Activated CD4-positive, alpha-beta T cell treated with anti-CD3 and anti-CD28 coated beads for 36 hours (primary cell): ENCODE data around the gene CNGB1. TPM values are rescaled to one million over a fixed set of nuclear protein-coding genes. Genes with fewer than 3 reads are reported as not detected.
"Not testable (repeated sequence)": the region's sequence is repeated elsewhere in the genome, so short reads cannot be mapped to it uniquely, and the experiment has no call there.

Source experiments
- ATAC-seq: fragments of 200-7000 bp; cut with Tn5 transposase; one replicate; pipeline ENCODE4 v1.10.0; 2021; ENCODE audit warnings: mild to moderate bottlenecking, moderate library complexity
- CTCF ChIA-PET: fragments of 350-600 bp; sonication (Branson Sonifier 250); formaldehyde crosslinking; loops from one replicate; lab custom pipeline; 2021; ENCODE audit warnings: antibody characterized with exemption; lab: Charles Lee
- POLR2A ChIA-PET: fragments of 350-600 bp; sonication (Branson Sonifier 250); formaldehyde crosslinking; loops from one replicate; lab custom pipeline; 2021; ENCODE audit warnings: antibody characterized with exemption, inconsistent platforms; lab: Charles Lee
- DNase-seq: peaks from one replicate; pipeline ENCODE4 v3.0.0-alpha.2; 2020
- H3K27ac Mint-ChIP-seq: one replicate; pipeline ENCODE4 v1.8.0; 2021; ENCODE audit warnings: mixed read lengths
- H3K27me3 Mint-ChIP-seq: one replicate; pipeline ENCODE4 v1.8.0; 2021; ENCODE audit warnings: mixed read lengths
- H3K36me3 Mint-ChIP-seq: one replicate; pipeline ENCODE4 v1.8.0; 2021; ENCODE audit warnings: low read depth, mixed read lengths
- H3K4me1 Mint-ChIP-seq: one replicate; pipeline ENCODE4 v1.8.0; 2021; ENCODE audit warnings: mixed read lengths
- H3K4me3 Mint-ChIP-seq: one replicate; pipeline ENCODE4 v1.8.0; 2021; ENCODE audit warnings: mild to moderate bottlenecking, moderate library complexity, mixed read lengths
- H3K9me3 Mint-ChIP-seq: one replicate; pipeline ENCODE4 v1.8.0; 2021; ENCODE audit warnings: low read depth, mixed read lengths
- intact Hi-C, 2 experiments: fragments of 100-400 bp; cut with DNase I in 1 of 2; cut with micrococcal nuclease in 1 of 2; formaldehyde crosslinking; loops; one replicate each; pipeline versions ENCODE4 v1.14.2 to v1.15.1; 2022 to 2024; cut with DNase I, micrococcal nuclease
- total RNA-seq, 2 experiments: library from RNA; stranded (reverse); gene quantifications; one replicate each; pipeline ENCODE4 v1.2.3, GENCODE V29; 2021

CNGB1 gene
- total RNA-seq, 2 experiments from 2014 or later, result not detected

DNA sequence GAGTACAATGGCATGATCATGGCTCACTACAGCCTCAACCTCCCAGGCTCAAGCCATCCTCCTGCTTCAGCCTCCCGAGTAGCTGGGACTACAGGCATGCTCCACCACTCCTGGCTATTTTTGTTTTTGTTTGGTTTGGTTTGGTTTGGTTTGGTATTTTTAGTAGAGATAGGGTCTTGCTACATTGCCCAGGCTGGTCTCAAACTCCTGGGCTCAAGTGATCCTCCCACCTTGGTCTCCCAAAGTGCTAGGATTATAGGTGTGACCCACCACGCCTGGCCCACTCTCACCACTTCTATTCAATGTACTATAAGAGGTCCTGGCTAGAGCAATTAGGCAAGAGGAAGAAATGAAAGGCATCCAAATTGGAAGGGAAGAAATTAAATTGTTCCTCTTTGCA is 29.0 kb downstream of the CNGB1 start:
- CTCF ChIA-PET, DNase-seq: not testable (repeated sequence)

DNA sequence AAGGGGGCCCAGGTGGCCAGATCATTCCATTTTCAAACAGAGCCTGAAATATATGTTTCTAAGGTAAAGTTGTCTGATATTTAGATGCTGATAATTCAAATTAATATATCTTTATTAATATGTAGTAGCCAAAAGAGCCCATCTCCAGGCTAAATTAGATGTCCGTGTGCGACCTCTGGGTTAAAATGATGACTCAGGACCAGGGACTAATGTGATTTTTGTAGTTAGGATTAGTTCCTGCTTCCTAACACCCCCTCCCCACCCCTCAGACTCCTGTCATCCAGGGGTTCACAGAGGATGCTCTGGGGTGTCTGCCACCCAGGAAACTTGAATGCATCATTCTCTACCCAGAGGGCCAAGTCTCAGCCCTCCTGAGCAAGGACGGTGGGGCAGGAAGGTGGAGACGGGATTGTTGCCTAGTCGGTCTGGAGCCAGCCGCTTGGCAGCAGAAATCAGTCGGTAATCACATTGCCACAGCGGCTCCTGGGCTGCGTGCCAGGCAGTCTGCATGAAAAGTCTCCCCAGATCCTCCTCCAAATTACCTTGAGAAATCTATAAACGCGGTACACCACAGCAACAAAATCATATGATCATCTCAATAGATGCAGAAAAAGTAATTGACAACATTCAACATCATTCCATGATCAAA is 29.8 kb downstream of the CNGB1 start:
- Mint-ChIP-seq H3K9me3 (no peaks in the 10 kb centered on the region), H3K27ac (no peak overlapping the region), H3K4me3 (no peak overlapping the region), H3K27me3 (no peaks in the 10 kb centered on the region), H3K36me3 (no peaks in the 10 kb centered on the region), H3K4me1 (no peaks in the 10 kb centered on the region)
- intact Hi-C loops, result no loop called here
- no peak for ATAC-seq
- CTCF ChIA-PET, result interaction anchor here (0.7 kb wide), 1 partner anchor 14 kb away, joined by 3 read pairs; no protein-coding TSS in a partner anchor
- DNase-seq, result no peak
- POLR2A ChIA-PET, result no interaction called here

More for the DNA sequence above, 29.0 kb downstream of the CNGB1 start:
- H3K36me3 Mint-ChIP-seq, H3K9me3 Mint-ChIP-seq, H3K27ac Mint-ChIP-seq, intact Hi-C loops, H3K4me3 Mint-ChIP-seq, POLR2A ChIA-PET, H3K4me1 Mint-ChIP-seq, ATAC-seq, H3K27me3 Mint-ChIP-seq: not testable (repeated sequence)

- H3K36me3 Mint-ChIP-seq, result no peaks in the 10 kb centered on the region
- H3K27me3 Mint-ChIP-seq, result no peaks in the 10 kb centered on the region
- no peak overlapping the region for H3K27ac Mint-ChIP-seq
- H3K4me3 Mint-ChIP-seq, result no peak overlapping the region
- intact Hi-C loops, result no loop called here
- CTCF ChIA-PET, result interaction anchor here (0.6 to 0.7 kb wide), 2 partner anchors 13 to 464 kb away, joined by 3 read pairs; no protein-coding TSS in a partner anchor
- POLR2A ChIA-PET, result no interaction called here
- no peaks in the 10 kb centered on the region for H3K9me3 Mint-ChIP-seq
- ATAC-seq, result no peak
- no peak for DNase-seq
- H3K4me1 Mint-ChIP-seq, result no peaks in the 10 kb centered on the region
Observed at GRCh38 chr16:57940382-57940966, 30.5 kb downstream of the CNGB1 start.

DNA sequence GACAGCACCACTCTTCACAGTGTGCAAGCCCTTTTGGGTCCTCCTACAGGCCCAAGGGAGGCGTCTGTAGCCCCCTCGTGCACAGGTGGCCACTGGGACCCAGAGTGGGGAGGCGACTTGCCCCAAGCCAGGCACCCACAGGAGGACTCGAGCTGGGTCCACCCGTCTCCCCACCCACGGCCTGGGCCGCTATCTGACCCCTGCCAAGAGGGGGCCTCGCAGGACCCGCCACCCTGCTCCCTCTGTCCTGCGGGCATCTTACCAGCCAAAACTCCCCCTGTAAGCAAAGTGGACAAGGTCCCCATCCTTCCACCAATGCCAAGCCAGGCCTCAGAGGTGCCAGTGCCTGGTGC is 31.1 kb downstream of the CNGB1 start:
- DNase-seq, result no peak
- ATAC-seq, result no peak
- intact Hi-C loops, result no loop called here
- ChIA-PET POLR2A (no interaction called here), CTCF (no interaction called here)
- Mint-ChIP-seq H3K27me3 (no peaks in the 10 kb centered on the region), H3K4me3 (no peak overlapping the region), H3K27ac (no peak overlapping the region), H3K4me1 (no peaks in the 10 kb centered on the region), H3K36me3 (no peaks in the 10 kb centered on the region), H3K9me3 (no peaks in the 10 kb centered on the region)

DNA sequence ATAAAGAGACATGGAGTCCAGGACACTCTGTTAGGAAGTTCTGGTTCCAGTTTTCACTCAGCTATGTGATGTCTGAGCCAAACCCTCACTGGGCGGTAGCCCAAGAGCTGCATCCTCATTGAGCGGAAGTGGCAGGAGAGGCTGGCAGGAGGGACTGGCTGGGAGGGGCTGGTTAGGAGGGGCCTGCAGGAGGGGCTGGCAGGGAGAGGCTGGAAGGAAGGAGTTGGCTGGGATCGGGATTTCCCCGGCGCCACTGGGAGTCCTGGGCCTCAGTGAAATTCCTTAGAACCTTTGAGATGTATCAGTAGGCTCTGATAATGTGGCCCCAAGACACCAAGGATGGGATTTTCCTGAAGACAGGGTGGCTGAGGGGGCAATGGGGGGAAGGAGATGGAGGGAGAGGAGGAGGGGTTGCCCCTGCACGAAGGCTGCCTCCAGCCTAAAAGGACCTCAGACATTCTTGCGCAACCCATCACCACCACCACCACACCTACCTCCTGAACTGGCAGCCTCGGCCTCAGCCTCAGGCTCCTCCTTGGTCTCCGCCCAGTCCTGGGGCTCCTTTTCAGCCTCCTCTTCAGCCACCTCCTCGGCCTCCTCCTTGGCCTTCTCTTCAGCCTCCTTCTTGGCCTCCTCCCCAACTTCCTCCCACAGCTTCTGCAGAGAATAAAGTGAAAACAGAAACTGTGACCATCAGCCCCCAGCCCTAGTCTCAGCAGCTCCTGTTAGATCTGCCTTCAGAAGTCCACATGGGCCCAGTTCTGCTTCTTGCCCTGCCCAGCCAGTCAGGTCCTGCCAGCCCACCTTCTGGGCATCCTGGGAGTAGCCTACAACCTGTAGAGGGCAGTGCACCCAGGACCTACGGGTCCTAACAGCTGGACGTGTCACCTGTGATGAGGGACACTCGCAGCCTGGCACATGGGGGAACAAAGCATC is 31.7 kb downstream of the CNGB1 start:
- ChIA-PET CTCF (interaction anchor here (0.6 kb wide), 1 partner anchor 30 kb away, joined by 3 read pairs; no protein-coding TSS in a partner anchor), POLR2A (no interaction called here)
- DNase-seq, result no peak
- H3K4me3 Mint-ChIP-seq, result no peak overlapping the region
- H3K9me3 Mint-ChIP-seq, result no peaks in the 10 kb centered on the region
- H3K4me1 Mint-ChIP-seq, result no peaks in the 10 kb centered on the region
- H3K36me3 Mint-ChIP-seq, result no peaks in the 10 kb centered on the region
- intact Hi-C loops, result no loop called here
- ATAC-seq, result no peak
- no peaks in the 10 kb centered on the region for H3K27me3 Mint-ChIP-seq
- no peak overlapping the region for H3K27ac Mint-ChIP-seq

DNA sequence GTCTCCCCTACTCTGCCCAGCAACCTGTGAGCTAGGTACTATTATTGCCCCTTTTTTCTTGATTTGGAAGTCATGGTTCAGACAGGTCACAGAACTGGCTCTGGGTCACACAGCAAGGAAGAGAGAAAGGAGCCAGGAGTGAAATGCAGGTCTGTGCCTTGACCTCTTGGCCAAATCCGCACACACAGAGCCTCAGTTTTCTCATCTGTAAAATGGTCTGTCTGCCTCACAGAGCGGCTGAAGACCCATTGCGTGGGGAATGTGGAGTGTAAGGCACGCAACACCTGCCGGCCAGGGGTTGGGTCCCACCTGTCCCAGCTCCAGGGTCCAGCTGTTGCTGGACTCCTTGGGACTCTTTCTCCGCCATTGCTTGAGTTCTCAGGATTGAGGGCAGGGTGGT is 32.4 kb downstream of the CNGB1 start:
- no peak overlapping the region for H3K27ac Mint-ChIP-seq
- intact Hi-C loops, result no loop called here
- H3K9me3 Mint-ChIP-seq, result no peaks in the 10 kb centered on the region
- ChIA-PET POLR2A (no interaction called here), CTCF (interaction anchor here (0.6 kb wide), 1 partner anchor 31 kb away, joined by 3 read pairs; no protein-coding TSS in a partner anchor)
- H3K36me3 Mint-ChIP-seq, result no peaks in the 10 kb centered on the region
- H3K4me3 Mint-ChIP-seq, result no peak overlapping the region
- no peak for ATAC-seq
- H3K4me1 Mint-ChIP-seq, result no peaks in the 10 kb centered on the region
- DNase-seq, result no peak
- H3K27me3 Mint-ChIP-seq, result no peaks in the 10 kb centered on the region

DNA sequence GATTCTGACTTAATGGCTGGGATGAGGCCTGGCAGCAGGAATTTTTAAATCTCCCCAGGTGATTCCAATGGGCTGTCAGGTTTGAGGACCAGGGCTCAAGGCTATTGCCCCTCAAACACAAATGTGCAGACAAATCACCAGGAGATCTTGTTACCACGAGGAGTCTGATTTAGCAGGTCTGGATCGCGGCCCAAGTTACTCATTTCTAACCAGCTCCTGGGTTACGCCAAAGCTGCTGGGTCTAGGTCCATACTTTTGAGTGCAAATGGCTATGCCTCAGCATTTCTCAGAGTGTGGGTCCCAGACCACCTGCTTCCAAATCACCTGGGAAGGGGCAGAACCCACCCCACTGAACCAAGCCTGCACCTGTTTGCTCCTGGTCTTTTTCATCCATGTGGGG is 33.1 kb downstream of the CNGB1 start:
- no peak overlapping the region for H3K27ac Mint-ChIP-seq
- ChIA-PET POLR2A (no interaction called here), CTCF (no interaction called here)
- intact Hi-C loops, result no loop called here
- H3K36me3 Mint-ChIP-seq, result no peaks in the 10 kb centered on the region
- H3K27me3 Mint-ChIP-seq, result no peaks in the 10 kb centered on the region
- ATAC-seq (no peak), DNase-seq (no peak)
- no peak overlapping the region for H3K4me3 Mint-ChIP-seq
- H3K4me1 Mint-ChIP-seq, result no peaks in the 10 kb centered on the region
- H3K9me3 Mint-ChIP-seq, result no peaks in the 10 kb centered on the region

GRCh38 chr16:57935904-57936303 is 35.0 kb downstream of the CNGB1 start:
- ATAC-seq, result no peak
- CTCF ChIA-PET, result no interaction called here
- POLR2A ChIA-PET, result no interaction called here

DNA sequence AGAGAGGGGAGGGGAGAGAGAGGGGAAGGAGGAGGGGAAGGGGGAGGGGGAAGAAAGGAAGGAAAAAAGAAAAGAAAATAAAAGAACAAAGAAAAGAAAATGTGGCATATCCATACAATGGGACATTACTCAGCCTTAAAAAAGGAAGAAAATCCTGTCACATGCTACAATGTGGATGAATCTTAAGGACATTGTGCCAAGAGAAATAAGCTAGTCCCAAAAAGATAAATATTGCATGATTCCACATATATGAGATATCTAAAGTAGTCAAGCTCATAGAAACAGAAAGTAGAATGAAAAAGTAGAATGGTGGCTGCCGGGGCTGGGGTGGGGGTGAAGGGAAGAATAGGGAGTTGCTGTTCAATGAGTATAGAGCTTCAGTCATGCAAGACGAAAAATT is 40.4 kb downstream of the CNGB1 start:
- Mint-ChIP-seq H3K27ac (no peak overlapping the region), H3K9me3 (no peaks in the 10 kb centered on the region), H3K4me1 (no peaks in the 10 kb centered on the region), H3K4me3 (no peak overlapping the region), H3K27me3 (no peaks in the 10 kb centered on the region), H3K36me3 (no peaks in the 10 kb centered on the region)
- ChIA-PET CTCF (interaction anchor here (1.0 to 1.4 kb wide), 2 partner anchors 31 to 46 kb away, joined by 3 to 4 read pairs; a partner anchor contains a TSS), POLR2A (no interaction called here)
- no peak for ATAC-seq
- DNase-seq, result no peak
- intact Hi-C loops, result no loop called here

More at GRCh38 chr16:57935904-57936303, 35.0 kb downstream of the CNGB1 start:
- Mint-ChIP-seq H3K9me3 (no peaks in the 10 kb centered on the region), H3K4me1 (no peaks in the 10 kb centered on the region), H3K4me3 (no peak overlapping the region), H3K36me3 (no peaks in the 10 kb centered on the region), H3K27me3 (no peaks in the 10 kb centered on the region), H3K27ac (no peak overlapping the region)
- intact Hi-C loops, result no loop called here
- DNase-seq, result no peak

GRCh38 chr16:57929250-57929649 is 41.7 kb downstream of the CNGB1 start:
- Mint-ChIP-seq H3K27ac (no peak overlapping the region), H3K4me1 (no peaks in the 10 kb centered on the region), H3K4me3 (no peak overlapping the region), H3K9me3 (no peaks in the 10 kb centered on the region), H3K27me3 (no peaks in the 10 kb centered on the region), H3K36me3 (no peaks in the 10 kb centered on the region)
- ATAC-seq, result no peak
- intact Hi-C loops, result no loop called here
- CTCF ChIA-PET, result no interaction called here
- POLR2A ChIA-PET, result no interaction called here
- DNase-seq, result no peak

- intact Hi-C loops, result no loop called here
- ATAC-seq, result no peak
- POLR2A ChIA-PET, result no interaction called here
- no peaks in the 10 kb centered on the region for H3K9me3 Mint-ChIP-seq
- H3K4me3 Mint-ChIP-seq, result no peak overlapping the region
- DNase-seq, result no peak
- no peak overlapping the region for H3K27ac Mint-ChIP-seq
- CTCF ChIA-PET, result no interaction called here
- no peaks in the 10 kb centered on the region for H3K36me3 Mint-ChIP-seq
- no peaks in the 10 kb centered on the region for H3K4me1 Mint-ChIP-seq
- H3K27me3 Mint-ChIP-seq, result no peaks in the 10 kb centered on the region
Observed at GRCh38 chr16:57926041-57926440, 44.9 kb downstream of the CNGB1 start.
